ENCODE measurements around the gene C16orf96.
A peak's percentile ranks its signal among the peaks of the same experiment; 100 is the strongest.

The C16orf96 gene

GRCh38 chr16:4606354-4606753, 50.2 kb downstream of the C16orf96 start:
- TF ChIP-seq REST (IDR thresholded peaks at IDR 0.05; ENCODE audit: low read depth) = no peak
- TF ChIP-seq NFIC (IDR thresholded peaks at IDR 0.05) = peak; percentile 77

DNA sequence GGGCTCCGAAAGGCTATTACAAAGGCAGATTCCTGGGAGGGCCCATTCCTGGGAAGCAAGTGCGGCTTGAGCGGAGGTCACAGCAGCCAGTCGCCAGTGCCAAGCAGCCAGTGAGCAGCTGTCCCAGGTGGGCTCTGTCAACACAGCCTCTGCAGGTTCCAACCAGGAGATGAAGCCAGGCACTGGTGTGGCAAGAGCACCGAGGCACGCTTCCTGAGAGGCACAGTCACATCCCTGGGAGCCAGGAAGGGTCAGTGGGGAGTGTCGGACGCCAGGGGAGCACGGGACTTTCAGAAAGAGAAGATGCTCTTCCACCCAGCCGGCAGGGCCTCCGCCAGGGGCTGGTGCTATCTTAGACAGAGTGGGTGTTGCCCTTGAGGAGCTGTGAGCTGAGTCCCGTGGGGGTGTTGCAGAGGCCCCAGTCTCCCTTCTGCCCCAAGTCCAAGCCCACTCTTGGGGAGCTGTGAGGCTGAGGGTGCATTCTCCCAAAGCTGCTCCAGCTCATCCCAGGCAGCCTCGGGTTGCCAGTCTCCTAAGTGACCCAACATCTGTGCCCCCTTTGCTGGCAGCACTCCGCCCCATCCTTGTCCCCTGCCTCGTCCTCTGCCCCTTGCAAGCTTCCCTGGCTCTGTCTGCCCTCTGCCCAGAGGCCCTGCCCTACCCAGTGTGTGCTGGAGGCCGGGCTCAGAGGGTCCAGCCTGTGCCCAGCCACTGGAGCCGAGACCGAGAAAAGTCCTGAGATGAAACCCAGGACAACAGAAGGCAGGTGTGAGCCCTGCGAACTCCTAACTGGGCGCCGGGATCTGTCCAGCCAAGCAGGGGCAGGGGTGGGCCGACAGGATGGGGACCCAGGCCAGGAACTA, 51.9 kb downstream of the C16orf96 start:
- no peak for TF ChIP-seq RAD21 (IDR thresholded peaks at IDR 0.05; ENCODE audit: low read depth)
- no peak for TF ChIP-seq NFIC (IDR thresholded peaks at IDR 0.05)
- no peak for TF ChIP-seq CEBPB (IDR thresholded peaks at IDR 0.05)
- no peak for TF ChIP-seq USF1 (IDR thresholded peaks at IDR 0.05)
- no peak for TF ChIP-seq MAX (IDR thresholded peaks at IDR 0.05)
- TF ChIP-seq ZBTB7A (IDR thresholded peaks at IDR 0.05; ENCODE audit: low read depth) = no peak
- TF ChIP-seq TCF12 (IDR thresholded peaks at IDR 0.05; ENCODE audit: low read depth) = no peak
- TF ChIP-seq EGR1 (IDR thresholded peaks at IDR 0.05) = no peak
- TF ChIP-seq FOXM1 (IDR thresholded peaks at IDR 0.05; ENCODE audit: borderline replicate concordance, low read depth) = no peak
- TF ChIP-seq EP300 (IDR thresholded peaks at IDR 0.05; ENCODE audit: borderline replicate concordance) = no peak
- no peak for TF ChIP-seq TEAD4 (IDR thresholded peaks at IDR 0.05)
- no peak for TF ChIP-seq CREB1 (IDR thresholded peaks at IDR 0.05; ENCODE audit: low read depth)

- TF ChIP-seq EGR1 (IDR thresholded peaks at IDR 0.05) (no peak), REST (IDR thresholded peaks at IDR 0.05; ENCODE audit: low read depth) (no peak), USF1 (IDR thresholded peaks at IDR 0.05) (no peak), MAX (IDR thresholded peaks at IDR 0.05) (no peak), TAF1 (IDR thresholded peaks at IDR 0.05; ENCODE audit: low read depth) (no peak), NFIC (IDR thresholded peaks at IDR 0.05) (no peak), TCF12 (IDR thresholded peaks at IDR 0.05; ENCODE audit: low read depth) (no peak), TEAD4 (IDR thresholded peaks at IDR 0.05) (no peak), FOXM1 (IDR thresholded peaks at IDR 0.05; ENCODE audit: borderline replicate concordance, low read depth) (no peak), ZBTB7A (IDR thresholded peaks at IDR 0.05; ENCODE audit: low read depth) (no peak), RAD21 (IDR thresholded peaks at IDR 0.05; ENCODE audit: low read depth) (no peak), EP300 (IDR thresholded peaks at IDR 0.05; ENCODE audit: borderline replicate concordance) (no peak), CEBPB (IDR thresholded peaks at IDR 0.05) (no peak)
Measured at GRCh38 chr16:4608704-4608980, 52.5 kb downstream of the C16orf96 start.

GRCh38 chr16:4609200-4610010, 53.3 kb downstream of the C16orf96 start:
- TF ChIP-seq MAX (IDR thresholded peaks at IDR 0.05) = no peak
- TF ChIP-seq TEAD4 (IDR thresholded peaks at IDR 0.05) = no peak
- no peak for TF ChIP-seq RAD21 (IDR thresholded peaks at IDR 0.05; ENCODE audit: low read depth)
- no peak for TF ChIP-seq EP300 (IDR thresholded peaks at IDR 0.05; ENCODE audit: borderline replicate concordance)

- no peak for TF ChIP-seq CREB1 (IDR thresholded peaks at IDR 0.05; ENCODE audit: low read depth)
- no peak for TF ChIP-seq TEAD4 (IDR thresholded peaks at IDR 0.05)
- TF ChIP-seq MAX (IDR thresholded peaks at IDR 0.05) = no peak
- TF ChIP-seq REST (IDR thresholded peaks at IDR 0.05; ENCODE audit: low read depth) = no peak
- no peak for TF ChIP-seq FOXM1 (IDR thresholded peaks at IDR 0.05; ENCODE audit: borderline replicate concordance, low read depth)
- no peak for TF ChIP-seq CEBPB (IDR thresholded peaks at IDR 0.05)
Measured at GRCh38 chr16:4610011-4611005, 54.2 kb downstream of the C16orf96 start.
